Measurements from ENCODE around the gene SLC15A4. TPM values are rescaled to one million over a fixed set of nuclear protein-coding genes. Genes with fewer than 3 reads are reported as not detected.
"Not testable (repeated sequence)": the region's sequence is repeated elsewhere in the genome, so short reads cannot be mapped to it uniquely, and the experiment has no call there.

The SLC15A4 gene
- total RNA-seq, 1 donor from 2014 or later, result 34.0 TPM

- Mint-ChIP-seq H3K36me3 (ENCODE audit: low read depth) (peaks cover 19% of the 10 kb centered on the region), H3K4me1 (ENCODE audit: low read depth) (peaks cover 51% of the 10 kb centered on the region), H3K4me3 (ENCODE audit: unreplicated experiment) (no peak overlapping the region), H3K27ac (ENCODE audit: unreplicated experiment) (peak overlapping the region; percentile 43), H3K9me3 (ENCODE audit: low read depth) (no peaks in the 10 kb centered on the region), H3K27me3 (ENCODE audit: low read depth) (no peaks in the 10 kb centered on the region)
- TF ChIP-seq CTCF (IDR thresholded peaks at IDR 0.05), result no peak
- no peak for DNase-seq (ENCODE audit: low spot score)
These were observed 12.0 kb downstream of the SLC15A4 start for GRCh38 chr12:128811806-128812205.

- H3K4me3 Mint-ChIP-seq (ENCODE audit: unreplicated experiment), result no peak overlapping the region
- peaks cover 19% of the 10 kb centered on the region for H3K36me3 Mint-ChIP-seq (ENCODE audit: low read depth)
- no peak for TF ChIP-seq CTCF (IDR thresholded peaks at IDR 0.05)
- H3K4me1 Mint-ChIP-seq (ENCODE audit: low read depth), result peaks cover 39% of the 10 kb centered on the region
- DNase-seq (ENCODE audit: low spot score), result no peak
- H3K27me3 Mint-ChIP-seq (ENCODE audit: low read depth), result no peaks in the 10 kb centered on the region
- peak overlapping the region; percentile 80 for H3K27ac Mint-ChIP-seq (ENCODE audit: unreplicated experiment)
- no peaks in the 10 kb centered on the region for H3K9me3 Mint-ChIP-seq (ENCODE audit: low read depth)
These were observed 13.3 kb downstream of the SLC15A4 start for GRCh38 chr12:128810182-128811127.

- Mint-ChIP-seq H3K27me3 (ENCODE audit: low read depth) (no peaks in the 10 kb centered on the region), H3K9me3 (ENCODE audit: low read depth) (peaks cover 4% of the 10 kb centered on the region), H3K4me1 (ENCODE audit: low read depth) (peaks cover 33% of the 10 kb centered on the region), H3K4me3 (ENCODE audit: unreplicated experiment) (no peak overlapping the region), H3K27ac (ENCODE audit: unreplicated experiment) (no peak overlapping the region), H3K36me3 (ENCODE audit: low read depth) (peaks cover 22% of the 10 kb centered on the region)
- no peak for TF ChIP-seq CTCF (IDR thresholded peaks at IDR 0.05)
- no peak for DNase-seq (ENCODE audit: low spot score)
These were observed 15.1 kb downstream of the SLC15A4 start for GRCh38 chr12:128808651-128809050.

DNA sequence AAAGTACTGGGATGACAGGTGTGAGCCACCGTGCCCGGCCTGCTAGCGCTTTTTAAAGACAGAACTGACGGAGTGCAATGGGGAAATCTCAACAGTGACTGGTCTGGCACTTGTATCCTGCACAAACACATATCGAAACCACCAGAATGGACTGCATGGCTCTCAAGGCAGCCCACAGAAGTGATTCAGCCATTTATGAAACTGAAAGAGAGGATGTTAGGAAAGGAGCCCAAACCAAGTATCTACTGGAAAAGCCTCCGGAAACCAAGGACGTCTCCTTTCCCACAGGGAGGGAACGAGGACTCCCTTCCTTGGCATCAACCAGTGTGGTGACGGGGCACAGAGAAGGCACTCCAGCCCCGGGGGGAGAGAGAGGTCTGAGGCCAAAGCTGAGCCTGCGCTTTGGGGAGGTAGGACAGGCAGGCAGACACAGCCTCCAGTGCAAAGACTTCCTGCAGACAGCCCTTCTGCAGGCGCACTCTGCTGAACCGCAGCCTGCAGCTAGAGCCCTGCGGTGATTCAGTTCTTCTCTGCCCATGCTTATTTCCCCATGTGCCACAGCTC lies 16.5 kb downstream of the SLC15A4 start:
- DNase-seq (ENCODE audit: low spot score), result no peak
- H3K4me3 Mint-ChIP-seq (ENCODE audit: unreplicated experiment), result no peak overlapping the region
- peaks cover 39% of the 10 kb centered on the region for H3K4me1 Mint-ChIP-seq (ENCODE audit: low read depth)
- no peaks in the 10 kb centered on the region for H3K27me3 Mint-ChIP-seq (ENCODE audit: low read depth)
- H3K27ac Mint-ChIP-seq (ENCODE audit: unreplicated experiment), result no peak overlapping the region
- H3K9me3 Mint-ChIP-seq (ENCODE audit: low read depth), result peaks cover 6% of the 10 kb centered on the region
- peaks cover 27% of the 10 kb centered on the region for H3K36me3 Mint-ChIP-seq (ENCODE audit: low read depth)
- no peak for TF ChIP-seq CTCF (IDR thresholded peaks at IDR 0.05)

DNA sequence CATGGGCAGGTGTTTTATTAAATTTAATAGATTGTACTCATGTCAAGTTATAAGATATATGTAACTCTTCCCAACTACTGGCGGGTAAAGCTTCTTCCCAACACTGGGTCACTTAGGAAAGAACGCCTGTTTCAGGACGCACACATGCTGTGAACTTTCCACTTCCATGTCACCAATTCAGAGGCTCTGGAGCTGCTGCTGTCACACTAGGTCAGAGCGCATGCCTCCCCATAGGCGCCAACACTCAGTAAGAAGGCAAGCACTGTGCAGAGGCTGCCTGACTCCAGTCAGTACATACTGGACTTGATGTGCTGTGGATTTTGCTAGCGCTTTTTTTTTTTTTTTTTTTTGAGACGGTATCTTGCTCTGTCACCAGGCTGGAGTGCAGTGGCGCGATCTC lies 17.2 kb downstream of the SLC15A4 start:
- no peak for TF ChIP-seq CTCF (IDR thresholded peaks at IDR 0.05)
- Mint-ChIP-seq H3K27me3 (ENCODE audit: low read depth) (no peaks in the 10 kb centered on the region), H3K9me3 (ENCODE audit: low read depth) (peaks cover 6% of the 10 kb centered on the region), H3K4me1 (ENCODE audit: low read depth) (peaks cover 46% of the 10 kb centered on the region), H3K36me3 (ENCODE audit: low read depth) (peaks cover 24% of the 10 kb centered on the region), H3K4me3 (ENCODE audit: unreplicated experiment) (no peak overlapping the region), H3K27ac (ENCODE audit: unreplicated experiment) (no peak overlapping the region)
- no peak for DNase-seq (ENCODE audit: low spot score)

GRCh38 chr12:128805406-128805805 lies 18.4 kb downstream of the SLC15A4 start:
- not testable (repeated sequence) for H3K4me3 Mint-ChIP-seq (ENCODE audit: unreplicated experiment); H3K27me3 Mint-ChIP-seq (ENCODE audit: low read depth); H3K9me3 Mint-ChIP-seq (ENCODE audit: low read depth); DNase-seq (ENCODE audit: low spot score); H3K27ac Mint-ChIP-seq (ENCODE audit: unreplicated experiment)
- H3K4me1 Mint-ChIP-seq (ENCODE audit: low read depth), result peaks cover 46% of the 10 kb centered on the region
- peaks cover 28% of the 10 kb centered on the region for H3K36me3 Mint-ChIP-seq (ENCODE audit: low read depth)

Measured in chondrocyte (in vitro differentiated cells).